Stimulated activated CD4-positive, alpha-beta T cell treated with anti-CD3 and anti-CD28 coated beads, TNF-alpha, amount 100 ng/mL, for 4 hours (primary cell): ENCODE data around the gene NOP9.
"Not testable (repeated sequence)": the region's sequence is repeated elsewhere in the genome, so short reads cannot be mapped to it uniquely, and the experiment has no call there.

ENCODE experiments used
- DNase-seq, 3 experiments: peaks; one replicate each; pipeline ENCODE4 v3.0.0-alpha.2; 2020; ENCODE audit warnings: low read depth in 3 of 3

NOP9 gene

GRCh38 chr14:24353559-24354481, 54.2 kb downstream of the NOP9 start:
- DNase-seq = no peak

DNA sequence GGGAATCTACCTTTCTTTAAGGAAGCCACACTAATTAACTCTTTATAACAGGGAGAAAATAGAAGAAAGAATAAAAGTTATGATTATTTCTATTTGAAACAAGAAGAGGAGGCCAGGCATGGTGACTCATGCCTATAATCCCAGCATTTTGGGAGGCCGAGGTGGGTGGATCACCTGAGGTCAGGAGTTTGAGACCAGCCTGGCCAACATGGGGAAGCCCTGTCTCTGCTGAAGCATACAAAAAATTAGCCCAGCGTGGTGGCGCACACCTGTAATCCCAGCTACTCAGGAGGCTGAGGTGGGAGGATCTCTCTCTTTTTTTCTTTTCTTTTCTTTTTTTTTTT, 54.8 kb downstream of the NOP9 start:
- not testable (repeated sequence) for DNase-seq

DNA sequence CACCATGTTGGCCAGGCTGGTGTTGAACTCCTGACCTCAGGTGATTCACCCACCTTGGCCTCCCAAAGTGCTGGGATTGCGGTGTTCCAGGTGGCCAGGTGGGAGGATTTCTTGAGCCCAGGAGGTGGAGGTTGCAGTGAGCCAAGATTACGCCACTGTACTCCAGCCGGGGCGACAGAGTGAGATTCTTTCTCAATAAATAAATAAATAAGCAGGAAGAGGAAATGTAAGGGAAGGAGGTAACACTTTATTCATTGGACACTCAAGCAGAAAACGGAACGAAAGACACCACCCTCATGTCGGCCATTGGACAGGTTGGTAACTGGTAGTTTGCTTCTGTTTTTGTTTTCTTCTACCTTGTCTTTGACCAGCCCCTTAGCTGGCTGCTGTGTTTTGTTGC, 55.4 kb downstream of the NOP9 start:
- no peak for DNase-seq

GRCh38 chr14:24356208-24356607, 56.6 kb downstream of the NOP9 start:
- no peak for DNase-seq
